ENCODE data around the gene TRDN.
"Not testable (repeated sequence)": the region's sequence is repeated elsewhere in the genome, so short reads cannot be mapped to it uniquely, and the experiment has no call there.

The TRDN gene

GRCh38 chr6:123562264-123562663, 74.5 kb downstream of the TRDN start:
- no peak for DNase-seq

DNA sequence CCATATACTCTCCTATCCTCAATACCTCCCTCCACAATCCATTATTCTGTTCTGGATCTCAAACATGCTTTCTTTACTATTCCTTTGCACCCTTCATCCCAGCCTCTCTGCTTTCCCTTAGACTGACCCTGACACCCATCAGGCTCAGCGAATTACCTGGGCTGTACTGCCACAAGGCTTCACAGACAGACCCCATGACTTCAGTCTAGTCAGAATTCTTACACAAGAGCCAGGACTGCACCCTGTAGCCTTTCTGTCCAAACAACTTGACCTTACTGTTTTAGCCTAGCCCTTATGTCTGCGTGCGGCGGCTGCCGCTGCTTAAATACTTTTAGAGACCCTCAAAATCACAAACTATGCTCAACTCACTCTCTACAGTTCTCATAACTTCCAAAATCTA, 76.9 kb downstream of the TRDN start:
- not testable (repeated sequence) for DNase-seq

GRCh38 chr6:123557474-123557873, 79.3 kb downstream of the TRDN start:
- not testable (repeated sequence) for DNase-seq

- DNase-seq = no peak
Measured at GRCh38 chr6:123551939-123552707, 84.6 kb downstream of the TRDN start.

GRCh38 chr6:123550052-123550617, 86.6 kb downstream of the TRDN start:
- DNase-seq = no peak

DNA sequence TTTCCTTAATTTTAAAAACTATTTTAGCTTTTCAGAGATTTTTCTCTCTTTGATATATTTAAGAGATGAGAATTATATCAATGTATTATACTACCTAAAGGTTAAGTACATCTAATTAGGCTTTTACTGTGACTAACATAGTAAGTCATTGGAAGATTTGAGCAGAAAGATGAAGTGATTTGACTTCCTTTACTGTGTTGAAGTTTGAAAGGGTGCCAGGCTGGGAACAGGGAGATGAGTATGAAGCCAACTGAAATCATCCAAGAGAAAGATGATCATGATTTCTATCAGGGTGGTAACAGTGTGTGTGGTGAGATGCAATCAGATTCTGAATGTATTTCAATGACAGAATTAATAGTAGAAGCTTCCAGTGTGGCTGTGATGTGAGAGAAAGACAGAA, 87.3 kb downstream of the TRDN start:
- no peak for DNase-seq

- DNase-seq = no peak
Measured at GRCh38 chr6:123547216-123547978, 89.4 kb downstream of the TRDN start.

- DNase-seq = no peak
Measured at GRCh38 chr6:123546537-123546936, 90.2 kb downstream of the TRDN start.

- no peak for DNase-seq
Measured at GRCh38 chr6:123541462-123541861, 95.3 kb downstream of the TRDN start.

GRCh38 chr6:123533862-123534648, 102.7 kb downstream of the TRDN start:
- no peak for DNase-seq

DNA sequence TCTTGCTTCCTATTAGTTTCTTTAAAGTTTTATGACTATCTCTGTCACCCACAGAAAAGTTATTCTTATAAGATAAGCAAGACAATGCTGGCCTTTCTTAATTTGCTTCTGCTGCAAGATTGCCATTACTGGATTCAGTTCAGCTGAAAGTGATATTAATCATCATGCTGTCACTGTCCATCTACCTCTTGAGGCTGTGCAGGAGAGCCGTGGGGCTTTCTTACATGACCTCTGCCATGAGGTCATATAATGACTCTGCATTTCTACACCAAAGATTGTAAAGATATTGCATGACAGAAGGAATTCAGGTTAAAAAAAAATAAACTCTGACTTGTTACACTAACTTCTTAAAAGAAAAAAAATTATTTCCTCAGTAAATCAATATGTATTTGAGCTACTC, 106.9 kb downstream of the TRDN start:
- DNase-seq = no peak

DNA sequence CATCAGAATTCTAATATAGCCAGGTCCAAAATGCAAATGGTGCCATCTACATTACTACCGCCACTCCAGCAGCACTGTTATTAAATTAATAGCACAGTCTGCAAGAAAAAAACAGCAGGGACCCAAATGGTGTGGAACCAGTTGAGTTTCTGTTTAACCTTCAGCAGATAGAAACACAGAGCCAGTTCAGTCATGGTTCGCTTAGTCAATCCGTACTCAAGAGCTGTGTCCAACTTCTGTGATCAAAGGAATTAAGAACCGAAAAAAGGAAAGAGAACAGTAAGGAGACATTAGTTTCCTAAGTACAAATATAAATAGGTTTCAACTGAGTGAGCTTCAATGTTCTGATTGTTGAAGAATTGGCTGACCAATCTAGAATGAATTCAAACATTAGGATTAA, 107.7 kb downstream of the TRDN start:
- DNase-seq = no peak

DNA sequence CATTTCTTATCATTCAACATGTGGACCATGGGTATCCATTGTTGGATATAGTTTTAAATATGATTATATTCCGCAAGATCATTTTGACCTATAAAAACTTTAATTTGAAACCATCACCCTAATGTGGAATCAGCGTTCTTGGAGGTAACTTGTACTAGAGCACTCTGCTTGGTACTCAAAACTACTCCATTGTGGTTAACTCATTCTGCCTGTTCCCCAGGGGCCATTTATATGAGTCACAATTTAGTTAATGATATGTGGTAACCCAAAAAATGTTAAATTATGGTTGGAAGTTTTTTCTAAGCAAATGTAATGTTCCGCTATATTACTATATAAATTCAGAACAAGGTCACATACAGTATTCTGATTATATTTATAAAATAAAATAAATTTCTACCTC, 109.3 kb downstream of the TRDN start:
- no peak for DNase-seq

DNA sequence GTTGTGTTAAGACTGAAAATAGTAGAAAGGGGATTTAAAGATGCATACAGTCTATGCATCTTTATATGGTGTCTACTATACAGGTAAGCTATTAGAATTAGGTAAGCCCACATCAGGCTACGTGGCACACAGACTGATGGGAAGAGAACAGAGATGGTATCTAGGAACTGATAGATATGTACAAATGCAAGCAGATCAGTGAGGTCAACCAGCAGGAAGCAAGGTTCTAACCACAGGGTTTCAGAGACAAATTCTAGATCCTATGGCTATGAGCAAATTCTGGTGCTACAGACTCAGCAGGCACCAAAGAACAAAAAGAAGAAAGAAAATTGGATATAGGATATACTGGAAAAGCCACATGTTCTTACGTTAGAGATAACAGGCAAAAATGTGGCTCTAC, 110.6 kb downstream of the TRDN start:
- no peak for DNase-seq

- DNase-seq = no peak
Measured at GRCh38 chr6:123524781-123525180, 112.0 kb downstream of the TRDN start.

GRCh38 chr6:123520217-123520616, 116.5 kb downstream of the TRDN start:
- DNase-seq = no peak

DNA sequence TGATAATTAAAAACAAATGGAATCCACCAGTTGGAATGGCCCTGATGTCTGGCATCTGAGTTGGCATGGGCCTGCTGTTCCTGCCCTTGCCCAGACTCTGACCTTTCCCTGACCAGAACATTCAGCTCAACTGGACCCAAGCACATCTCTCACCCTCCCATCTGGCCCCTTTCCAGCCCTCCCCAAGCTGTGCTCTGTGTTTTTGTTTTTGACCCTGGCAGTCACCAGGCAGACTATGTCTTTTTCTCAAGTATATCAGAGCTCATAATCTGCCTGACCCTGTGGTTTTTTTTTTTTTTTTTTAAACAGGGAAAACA, 117.6 kb downstream of the TRDN start:
- DNase-seq = no peak

DNA sequence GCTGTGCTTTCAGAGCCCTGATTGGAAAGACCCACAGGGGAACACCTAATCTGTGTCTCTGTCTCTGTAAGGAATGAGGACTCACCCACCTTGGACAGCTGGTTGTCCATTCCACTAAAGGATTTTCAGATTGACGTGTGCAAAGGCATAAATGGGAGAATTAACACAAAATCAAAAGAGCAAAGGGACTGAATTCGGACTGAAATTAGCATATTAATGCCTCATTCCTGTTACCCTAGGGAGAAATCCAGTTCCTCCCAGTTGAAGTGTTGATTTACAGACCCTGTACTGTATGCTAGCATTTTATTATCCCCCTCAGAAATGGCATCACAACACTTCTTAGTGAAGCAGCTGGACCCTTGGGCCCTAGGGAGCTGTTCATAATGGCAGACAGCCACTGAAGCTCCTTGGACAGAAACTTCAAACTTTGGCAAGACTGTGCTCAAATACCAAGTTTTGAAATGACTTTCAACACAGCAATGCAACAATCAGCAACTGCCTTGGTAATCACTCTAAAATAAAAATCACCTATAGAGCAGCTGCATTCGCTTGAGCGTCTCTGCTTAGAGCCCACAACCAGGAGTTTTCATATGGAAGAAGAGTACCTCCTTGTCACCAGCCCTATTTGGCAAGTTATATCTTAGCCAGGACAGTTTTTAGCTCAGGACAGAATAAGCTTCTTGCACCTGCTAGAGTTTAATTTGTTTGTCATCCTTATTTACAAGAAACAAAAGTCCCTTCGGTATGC, 118.1 kb downstream of the TRDN start:
- DNase-seq = no peak

GRCh38 chr6:123515715-123516114, 121.0 kb downstream of the TRDN start:
- DNase-seq = no peak

GRCh38 chr6:123509112-123509511, 127.6 kb downstream of the TRDN start:
- no peak for DNase-seq

- no peak for DNase-seq
Measured at GRCh38 chr6:123508290-123508689, 128.5 kb downstream of the TRDN start.

GRCh38 chr6:123507582-123507981, 129.2 kb downstream of the TRDN start:
- DNase-seq = no peak

- no peak for DNase-seq
Measured at GRCh38 chr6:123503619-123504018, 133.1 kb downstream of the TRDN start.
